ENCODE measurements around the gene IQUB.
"Not testable (repeated sequence)": the region's sequence is repeated elsewhere in the genome, so short reads cannot be mapped to it uniquely, and the experiment has no call there.

Gene IQUB

DNA sequence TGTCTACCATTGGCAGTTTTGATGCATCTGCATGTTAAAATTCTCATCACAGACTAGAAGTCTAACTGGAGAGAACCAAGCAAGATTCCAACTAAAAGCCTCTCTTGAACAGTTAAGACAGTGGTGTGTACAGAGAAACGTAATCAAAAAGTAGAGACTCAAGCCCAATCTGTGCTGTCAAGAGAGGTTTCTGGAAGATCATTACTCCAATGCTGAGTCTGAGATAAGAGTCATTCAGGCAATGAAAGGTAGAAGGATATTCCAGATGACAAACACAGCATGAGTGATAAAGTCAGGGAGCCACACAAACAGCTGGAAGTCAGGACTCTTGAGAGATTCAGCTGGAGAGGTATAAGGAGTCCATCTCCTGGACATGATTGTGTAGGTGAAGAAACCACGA lies 48.7 kb downstream of the IQUB start:
- DNase-seq (ENCODE audit: low read depth) = no peak

GRCh38 chr7:123485187-123485586 lies 49.2 kb downstream of the IQUB start:
- no peak for DNase-seq (ENCODE audit: low read depth)

- DNase-seq (ENCODE audit: low read depth) = no peak
Measured at GRCh38 chr7:123484199-123484598, 50.2 kb downstream of the IQUB start.

DNA sequence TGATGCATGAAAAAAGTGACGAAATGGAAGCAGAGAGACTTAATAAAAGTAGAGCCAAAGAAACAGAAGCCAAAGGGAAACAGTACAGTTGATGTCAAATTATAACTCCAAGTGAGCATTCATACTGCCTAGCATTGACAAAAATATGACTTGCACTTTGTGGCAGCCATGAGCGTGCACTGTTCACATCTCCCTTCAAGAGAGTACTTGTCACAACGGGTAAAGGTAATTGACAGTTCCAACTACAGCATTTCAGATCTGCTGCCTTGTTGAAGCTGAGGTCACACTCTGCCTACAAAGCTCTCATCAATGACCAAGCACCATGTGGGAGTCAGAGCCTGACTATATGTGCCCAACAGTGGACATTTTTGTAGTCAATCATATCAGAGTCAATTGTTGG lies 54.3 kb downstream of the IQUB start:
- no peak for DNase-seq (ENCODE audit: low read depth)

- not testable (repeated sequence) for DNase-seq (ENCODE audit: low read depth)
Measured at GRCh38 chr7:123478056-123478455, 56.3 kb downstream of the IQUB start.

DNA sequence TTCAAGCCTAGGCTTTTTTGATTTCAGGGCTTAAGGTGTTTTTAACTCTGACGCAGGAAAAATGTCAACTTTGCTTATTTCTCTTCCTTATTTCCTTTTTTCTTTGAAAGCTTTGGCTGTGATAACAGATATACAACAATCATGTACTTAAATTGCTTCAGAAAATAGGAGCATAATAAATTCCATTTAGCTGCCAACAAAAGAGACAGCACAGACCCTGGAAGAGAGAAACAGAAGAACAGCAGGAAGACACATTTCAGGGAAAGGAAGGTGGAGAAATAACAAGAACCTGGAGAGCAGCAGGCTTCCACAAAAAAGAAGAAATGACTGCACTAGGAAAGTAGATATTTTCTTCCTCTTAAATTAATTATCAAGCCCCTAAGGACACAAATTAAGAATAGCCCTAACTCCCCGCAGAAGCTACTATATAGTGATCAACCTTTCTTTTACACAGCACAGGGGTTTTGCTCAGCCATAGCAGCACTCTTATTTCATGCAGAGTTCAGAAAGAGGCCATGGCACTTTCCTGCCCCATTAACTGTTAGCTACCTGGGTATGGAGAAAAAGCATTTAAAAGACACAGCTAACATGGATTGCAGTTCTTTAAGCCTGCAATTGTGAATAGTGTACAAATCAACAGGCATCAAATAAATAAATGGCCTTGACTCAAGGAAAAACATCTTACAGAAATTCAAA lies 61.5 kb downstream of the IQUB start:
- no peak for DNase-seq (ENCODE audit: low read depth)

- no peak for DNase-seq (ENCODE audit: low read depth)
Measured at GRCh38 chr7:123472327-123472726, 62.1 kb downstream of the IQUB start.

DNA sequence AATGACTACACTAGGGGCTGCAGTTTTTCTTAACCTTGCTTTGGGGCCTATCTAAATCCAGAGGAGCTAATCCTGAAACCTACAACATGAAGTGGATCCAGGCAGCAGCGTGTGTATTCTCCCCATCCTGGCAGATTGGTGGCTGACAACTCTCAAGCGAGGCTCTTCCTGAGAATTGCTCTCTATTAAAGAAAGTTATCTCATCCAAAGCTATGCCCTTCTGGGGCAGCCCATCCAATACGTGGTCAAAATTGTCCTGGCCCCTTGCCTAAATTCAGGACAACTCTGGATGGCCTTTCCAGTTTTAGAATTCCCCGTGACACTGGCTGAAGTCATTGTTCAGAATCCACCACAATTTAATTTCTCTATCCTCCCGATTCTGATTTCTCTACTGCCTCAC lies 66.1 kb downstream of the IQUB start:
- no peak for DNase-seq (ENCODE audit: low read depth)

DNA sequence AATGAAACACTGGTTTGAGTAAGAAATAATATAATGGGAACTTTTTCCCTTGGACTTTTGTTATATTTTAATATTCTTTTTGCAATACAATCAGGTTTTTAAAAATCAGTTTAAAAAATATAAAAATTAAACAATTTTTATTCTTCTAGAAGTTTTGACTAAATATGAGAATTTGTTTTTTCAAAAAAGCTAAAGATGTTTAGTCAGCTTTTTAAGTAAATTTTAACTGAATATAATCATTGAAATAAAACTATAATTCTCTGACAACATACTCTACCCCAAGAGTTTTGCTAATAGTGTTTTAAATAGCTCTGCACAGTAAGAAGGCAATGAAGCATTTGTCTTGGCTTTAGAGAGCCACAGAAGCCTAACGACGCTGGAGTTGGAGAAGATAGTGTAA lies 70.5 kb downstream of the IQUB start:
- no peak for DNase-seq (ENCODE audit: low read depth)

DNA sequence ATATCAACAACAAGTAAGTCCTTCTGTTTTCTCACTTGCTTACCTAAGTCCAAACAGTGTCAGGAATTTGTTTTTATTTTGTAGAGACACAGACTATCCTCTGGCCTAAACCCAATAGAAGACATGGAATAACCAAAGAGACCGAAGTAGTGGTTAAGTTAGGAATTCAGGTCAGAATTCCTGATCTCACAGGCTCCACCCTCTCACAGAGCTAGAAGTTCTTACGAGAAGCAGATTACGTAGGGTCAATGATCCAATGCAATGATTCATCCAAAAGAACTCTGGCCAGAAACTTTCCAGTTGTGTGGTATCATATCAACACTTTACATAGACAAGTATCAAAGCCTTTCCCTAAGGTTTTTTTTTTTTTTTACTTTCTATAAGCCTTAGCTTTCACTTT lies 73.8 kb downstream of the IQUB start:
- DNase-seq (ENCODE audit: low read depth) = no peak

GRCh38 chr7:123455965-123456470 lies 78.4 kb downstream of the IQUB start:
- no peak for DNase-seq (ENCODE audit: low read depth)

- DNase-seq (ENCODE audit: low read depth) = no peak
Measured at GRCh38 chr7:123440101-123440548, 94.3 kb downstream of the IQUB start.

DNA sequence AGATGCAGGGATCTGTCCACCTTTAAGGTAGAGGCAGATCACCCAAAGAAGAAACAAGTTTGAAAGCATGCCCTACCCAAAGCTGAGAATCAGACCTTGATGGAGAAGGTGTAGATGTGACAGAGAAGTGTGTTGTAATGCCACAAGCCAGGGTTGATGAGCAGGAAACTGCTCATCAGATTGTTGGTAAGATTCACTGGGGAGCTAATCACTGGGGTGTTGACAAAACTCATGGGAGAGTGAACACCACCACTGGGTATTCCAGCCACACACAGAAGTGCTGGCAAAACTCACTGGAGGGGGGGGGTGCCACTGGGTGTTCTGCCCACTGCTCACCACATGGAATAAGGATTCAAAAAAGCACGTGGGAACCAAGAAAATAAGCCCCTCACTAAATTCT lies 95.2 kb downstream of the IQUB start:
- DNase-seq (ENCODE audit: low read depth) = no peak

DNA sequence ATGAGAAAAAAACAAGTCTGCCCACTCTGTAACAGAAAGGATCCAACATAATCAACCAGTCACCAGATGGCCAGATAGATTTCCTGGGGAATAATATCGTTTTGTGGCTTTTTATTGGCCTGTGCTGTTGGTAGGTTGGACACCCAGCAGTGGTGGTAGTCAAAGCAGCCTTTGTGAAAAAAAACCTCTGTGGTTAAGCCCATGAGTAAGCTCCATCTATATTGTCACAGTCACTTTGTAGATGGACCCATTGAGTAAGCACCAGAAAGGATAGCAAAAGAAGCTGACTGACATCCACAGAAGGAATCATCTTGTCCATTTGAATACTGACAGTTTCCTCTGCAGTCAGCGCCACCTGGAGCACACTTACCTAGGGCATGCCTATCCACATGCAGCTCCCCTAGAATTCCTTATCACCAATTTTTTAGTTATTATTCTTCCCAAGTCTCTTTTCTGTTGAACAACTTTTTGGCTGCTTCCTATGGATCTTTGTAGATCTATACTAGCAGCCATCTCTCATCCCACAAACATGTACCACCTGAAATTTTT lies 96.9 kb downstream of the IQUB start:
- DNase-seq (ENCODE audit: low read depth) = no peak

DNA sequence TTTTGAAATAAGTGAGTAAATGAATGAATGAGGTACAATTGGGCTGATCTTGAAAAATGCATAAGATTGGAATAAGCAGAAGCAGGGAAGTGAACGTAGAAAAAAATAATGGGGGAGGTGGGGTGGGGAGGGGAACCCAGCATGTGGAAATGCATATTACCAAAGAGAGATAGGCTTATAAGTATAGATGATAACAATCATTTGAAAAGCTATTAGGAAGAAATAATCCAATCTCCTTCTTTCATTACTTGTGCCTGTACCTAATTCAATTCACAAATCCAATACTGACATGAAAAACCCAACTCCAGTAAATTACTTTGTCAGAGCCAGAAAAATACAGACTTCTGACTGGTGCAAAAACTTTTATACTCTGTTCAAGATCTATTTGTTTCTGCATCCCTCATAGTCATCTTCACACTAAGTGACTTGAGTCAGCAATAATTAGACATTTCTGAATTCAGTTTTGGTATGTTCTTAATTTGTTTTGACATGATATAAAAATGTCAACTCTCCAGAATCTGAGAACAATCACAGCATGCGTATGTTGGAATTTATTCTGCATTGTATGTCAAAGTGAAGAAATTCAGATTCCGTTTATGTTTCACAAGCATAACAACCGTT lies 99.2 kb downstream of the IQUB start:
- no peak for DNase-seq (ENCODE audit: low read depth)

DNA sequence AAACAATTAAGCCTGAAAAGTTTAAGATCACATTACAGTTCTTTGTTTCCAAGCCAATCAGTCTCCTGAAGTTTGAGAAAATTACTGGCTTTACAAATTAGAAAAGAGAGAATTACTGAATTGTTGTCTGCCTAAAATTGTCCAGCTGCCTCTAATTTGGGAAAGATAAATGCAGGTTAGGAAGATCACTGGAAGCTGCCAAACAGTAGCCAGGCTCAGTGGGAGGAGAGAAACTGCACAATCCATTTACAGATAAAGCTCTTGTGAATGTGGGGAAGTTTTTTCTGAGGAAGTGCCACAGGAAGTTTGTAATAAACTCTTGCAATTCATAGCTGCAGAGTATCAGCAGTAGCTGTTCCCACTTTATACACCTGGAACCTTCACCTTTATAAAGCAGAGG lies 100.7 kb downstream of the IQUB start:
- DNase-seq (ENCODE audit: low read depth) = no peak

DNA sequence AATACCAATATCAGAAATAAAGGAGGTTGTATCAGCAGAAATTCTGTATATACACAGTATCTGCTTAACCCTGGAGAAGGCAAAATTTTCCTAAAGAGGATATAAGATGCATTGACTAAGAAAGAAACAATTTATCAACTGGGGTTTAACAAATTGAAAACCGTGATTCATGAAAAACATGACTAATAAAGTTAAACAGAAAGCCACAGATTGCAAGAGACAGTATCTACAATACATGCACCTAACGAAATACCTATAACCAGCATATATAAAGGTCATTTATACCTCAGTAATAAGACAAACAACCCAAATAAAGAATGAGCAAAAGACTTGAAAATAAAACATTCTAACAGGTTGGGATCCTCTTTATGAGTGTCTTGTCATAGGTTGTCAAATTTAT lies 101.8 kb downstream of the IQUB start:
- no peak for DNase-seq (ENCODE audit: low read depth)

- no peak for DNase-seq (ENCODE audit: low read depth)
Measured at GRCh38 chr7:123431075-123431614, 103.2 kb downstream of the IQUB start.

DNA sequence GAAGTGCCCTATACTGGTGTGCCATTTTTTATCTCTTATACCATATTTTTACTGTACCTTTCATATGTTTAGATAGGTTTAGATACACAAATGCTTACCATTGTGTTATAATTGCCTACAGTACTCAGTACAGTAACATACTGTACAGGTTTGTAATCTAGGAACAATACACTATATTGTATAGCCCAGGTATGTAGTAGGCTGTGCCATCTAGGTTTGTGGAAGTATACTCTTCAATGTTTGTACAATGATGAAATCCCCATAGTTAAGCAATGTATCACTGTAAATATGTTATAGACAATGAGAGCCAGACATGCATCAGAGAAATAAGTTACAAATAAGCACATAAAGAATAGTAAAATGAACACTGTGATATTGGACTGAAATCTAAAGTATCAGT lies 109.1 kb downstream of the IQUB start:
- DNase-seq (ENCODE audit: low read depth) = no peak

- DNase-seq (ENCODE audit: low read depth) = no peak
Measured at GRCh38 chr7:123424463-123424862, 109.9 kb downstream of the IQUB start.

- DNase-seq (ENCODE audit: low read depth) = no peak
Measured at GRCh38 chr7:123423622-123424021, 110.8 kb downstream of the IQUB start.

- DNase-seq (ENCODE audit: low read depth) = no peak
Measured at GRCh38 chr7:123417580-123417979, 116.8 kb downstream of the IQUB start.

GRCh38 chr7:123415625-123416024 lies 118.8 kb downstream of the IQUB start:
- DNase-seq (ENCODE audit: low read depth) = no peak

Measured in stimulated activated CD8-positive, alpha-beta memory T cell treated with anti-CD3 and anti-CD28 coated beads, Interleukin-4, amount 100 ng/mL, for 24 hours (primary cell).